ENCODE measurements around the gene PEX19. TPM values are rescaled to one million over a fixed set of nuclear protein-coding genes. Genes with fewer than 3 reads are reported as not detected.

PEX19 gene
- polyA plus RNA-seq, 1 donor from 2014 or later = 51.6 TPM

GRCh38 chr1:160330119-160330518, 45.2 kb upstream of the PEX19 start:
- Histone ChIP-seq H3K27ac (ENCODE audit: low read length) (no peak overlapping the region), H3K36me3 (ENCODE audit: insufficient read depth, low read length) (peaks cover 16% of the 10 kb centered on the region), H4K20me1 (ENCODE audit: insufficient read depth) (no peaks in the 10 kb centered on the region)

GRCh38 chr1:160328184-160328583, 43.3 kb upstream of the PEX19 start:
- Histone ChIP-seq H3K9ac (ENCODE audit: low read length) (no peak overlapping the region), H3K9me3 (ENCODE audit: low read length) (no peaks in the 10 kb centered on the region), H3K4me3 (ENCODE audit: low read length) (no peak overlapping the region), H2AFZ (ENCODE audit: low read depth, low read length) (no peak overlapping the region), H3F3A (ENCODE audit: insufficient read depth, low read length, poor library complexity, severe bottlenecking) (no peaks in the 10 kb centered on the region), H3K79me2 (replicated peaks; ENCODE audit: insufficient read depth, low read length) (peaks cover 2% of the 10 kb centered on the region), H3K27ac (ENCODE audit: low read length) (no peak overlapping the region), H4K20me1 (ENCODE audit: insufficient read depth) (no peaks in the 10 kb centered on the region), H3K36me3 (ENCODE audit: insufficient read depth, low read length) (peaks cover 20% of the 10 kb centered on the region), H3K4me2 (ENCODE audit: low read length) (no peak overlapping the region), H3K9me2 (ENCODE audit: insufficient read depth, low read length) (no peaks in the 10 kb centered on the region), H3K27me3 (ENCODE audit: insufficient read depth, low read depth, low read length) (no peaks in the 10 kb centered on the region)
- no peak for TF ChIP-seq TAF1 (IDR thresholded peaks at IDR 0.05; ENCODE audit: low read depth)

More at GRCh38 chr1:160330119-160330518, 45.2 kb upstream of the PEX19 start:
- Histone ChIP-seq H3K27me3 (ENCODE audit: insufficient read depth, low read depth, low read length) (no peaks in the 10 kb centered on the region), H3K79me2 (replicated peaks; ENCODE audit: insufficient read depth, low read length) (peaks cover 2% of the 10 kb centered on the region), H3K9me3 (ENCODE audit: low read length) (no peaks in the 10 kb centered on the region), H3K9me2 (ENCODE audit: insufficient read depth, low read length) (no peaks in the 10 kb centered on the region), H3K4me3 (ENCODE audit: low read length) (no peak overlapping the region), H3K9ac (ENCODE audit: low read length) (no peak overlapping the region), H3K4me2 (ENCODE audit: low read length) (no peak overlapping the region), H2AFZ (ENCODE audit: low read depth, low read length) (no peak overlapping the region), H3F3A (ENCODE audit: insufficient read depth, low read length, poor library complexity, severe bottlenecking) (no peaks in the 10 kb centered on the region)
- no peak for TF ChIP-seq TAF1 (IDR thresholded peaks at IDR 0.05; ENCODE audit: low read depth)
- TF ChIP-seq MXI1 (conservative IDR thresholded peaks at IDR 0.05; ENCODE audit: poor library complexity, severe bottlenecking) = no peak
- TF ChIP-seq RAD21 (conservative IDR thresholded peaks at IDR 0.05) = no peak
- TF ChIP-seq EP300 (conservative IDR thresholded peaks at IDR 0.05; ENCODE audit: poor library complexity, severe bottlenecking) = no peak
- TF ChIP-seq REST (IDR thresholded peaks at IDR 0.05; ENCODE audit: borderline replicate concordance) = no peak
- TF ChIP-seq POLR2AphosphoS5 (IDR thresholded peaks at IDR 0.05) = no peak
- no peak for TF ChIP-seq EZH2 (IDR thresholded peaks at IDR 0.05; ENCODE audit: borderline replicate concordance, insufficient read depth, low read length, poor library complexity, severe bottlenecking)
- TF ChIP-seq CTCF (IDR thresholded peaks at IDR 0.05; ENCODE audit: poor library complexity, severe bottlenecking) = no peak
- no peak for TF ChIP-seq SMC3 (conservative IDR thresholded peaks at IDR 0.05; ENCODE audit: poor library complexity)

- H3K4me3 ChIP-seq (ENCODE audit: low read length) = no peak overlapping the region
- H3K27ac ChIP-seq (ENCODE audit: low read length) = no peak overlapping the region
- TF ChIP-seq RAD21 (conservative IDR thresholded peaks at IDR 0.05) = no peak
- TF ChIP-seq TAF1 (IDR thresholded peaks at IDR 0.05; ENCODE audit: low read depth) = no peak
- no peak for TF ChIP-seq EZH2 (IDR thresholded peaks at IDR 0.05; ENCODE audit: borderline replicate concordance, insufficient read depth, low read length, poor library complexity, severe bottlenecking)
- no peak for TF ChIP-seq MXI1 (conservative IDR thresholded peaks at IDR 0.05; ENCODE audit: poor library complexity, severe bottlenecking)
- no peak for TF ChIP-seq POLR2AphosphoS5 (IDR thresholded peaks at IDR 0.05)
- no peak for TF ChIP-seq SMC3 (conservative IDR thresholded peaks at IDR 0.05; ENCODE audit: poor library complexity)
- no peak for TF ChIP-seq EP300 (conservative IDR thresholded peaks at IDR 0.05; ENCODE audit: poor library complexity, severe bottlenecking)
- TF ChIP-seq CTCF (IDR thresholded peaks at IDR 0.05; ENCODE audit: poor library complexity, severe bottlenecking) = no peak
- TF ChIP-seq REST (IDR thresholded peaks at IDR 0.05; ENCODE audit: borderline replicate concordance) = no peak
- H4K20me1 ChIP-seq (ENCODE audit: insufficient read depth) = no peaks in the 10 kb centered on the region
- H3K79me2 ChIP-seq (replicated peaks; ENCODE audit: insufficient read depth, low read length) = peaks cover 7% of the 10 kb centered on the region
- no peak overlapping the region for H3K4me2 ChIP-seq (ENCODE audit: low read length)
- H3K9ac ChIP-seq (ENCODE audit: low read length) = no peak overlapping the region
- H3K27me3 ChIP-seq (ENCODE audit: insufficient read depth, low read depth, low read length) = no peaks in the 10 kb centered on the region
- peaks cover 26% of the 10 kb centered on the region for H3K36me3 ChIP-seq (ENCODE audit: insufficient read depth, low read length)
- H3K9me2 ChIP-seq (ENCODE audit: insufficient read depth, low read length) = no peaks in the 10 kb centered on the region
- no peaks in the 10 kb centered on the region for H3F3A ChIP-seq (ENCODE audit: insufficient read depth, low read length, poor library complexity, severe bottlenecking)
- no peaks in the 10 kb centered on the region for H3K9me3 ChIP-seq (ENCODE audit: low read length)
- H2AFZ ChIP-seq (ENCODE audit: low read depth, low read length) = no peak overlapping the region
Measured at GRCh38 chr1:160326418-160326817, 41.5 kb upstream of the PEX19 start.

Measured in neural cell (in vitro differentiated cells).